Activated effector memory CD4-positive, alpha-beta T cell treated with Interleukin-2 at 50 U/mL for 16 hours (primary cell): ENCODE measurements around the gene JAKMIP1.

Source experiments
- DNase-seq: peaks from one replicate; pipeline ENCODE4 v3.0.0-alpha.2; 2020

JAKMIP1 gene

DNA sequence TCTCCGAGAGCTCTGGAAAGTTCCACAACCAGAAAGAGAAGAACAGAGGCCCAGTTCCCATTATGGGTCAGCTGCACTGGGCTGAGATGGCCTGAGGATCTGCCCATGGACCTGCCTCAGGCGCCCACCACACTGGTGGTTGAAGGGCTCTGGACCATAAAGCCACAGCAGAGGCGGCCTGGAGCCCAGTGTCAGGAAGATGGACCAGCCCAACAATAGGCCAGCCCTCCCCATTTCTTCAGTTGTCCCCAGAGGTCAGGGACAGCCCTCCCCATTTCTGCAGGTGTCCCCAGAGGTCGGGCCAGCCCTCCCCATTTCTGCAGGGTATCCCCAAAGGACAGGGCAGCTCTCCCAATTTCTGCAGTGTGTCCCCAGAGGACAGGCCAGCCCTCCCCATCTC, 144.9 kb downstream of the JAKMIP1 start:
- no peak for DNase-seq

DNA sequence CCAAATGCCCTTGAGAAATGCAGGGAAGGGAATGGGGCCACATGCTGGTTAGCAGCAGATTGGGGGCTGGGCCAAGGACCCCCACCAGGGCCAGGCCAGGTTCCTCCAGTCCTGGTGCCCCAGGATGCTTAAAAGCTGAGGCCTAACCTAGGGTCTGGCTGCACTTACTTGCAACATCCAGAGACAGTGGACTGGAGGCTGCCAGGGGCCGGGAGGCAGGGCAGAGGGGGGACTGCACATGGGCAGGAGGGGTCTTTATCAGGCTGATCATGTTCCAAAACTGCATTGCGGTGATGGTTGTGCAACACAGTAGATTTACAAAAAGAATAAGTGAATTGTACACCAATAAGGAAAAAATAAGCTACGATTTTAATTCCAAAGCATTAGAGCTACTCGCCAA, 145.3 kb downstream of the JAKMIP1 start:
- no peak for DNase-seq

DNA sequence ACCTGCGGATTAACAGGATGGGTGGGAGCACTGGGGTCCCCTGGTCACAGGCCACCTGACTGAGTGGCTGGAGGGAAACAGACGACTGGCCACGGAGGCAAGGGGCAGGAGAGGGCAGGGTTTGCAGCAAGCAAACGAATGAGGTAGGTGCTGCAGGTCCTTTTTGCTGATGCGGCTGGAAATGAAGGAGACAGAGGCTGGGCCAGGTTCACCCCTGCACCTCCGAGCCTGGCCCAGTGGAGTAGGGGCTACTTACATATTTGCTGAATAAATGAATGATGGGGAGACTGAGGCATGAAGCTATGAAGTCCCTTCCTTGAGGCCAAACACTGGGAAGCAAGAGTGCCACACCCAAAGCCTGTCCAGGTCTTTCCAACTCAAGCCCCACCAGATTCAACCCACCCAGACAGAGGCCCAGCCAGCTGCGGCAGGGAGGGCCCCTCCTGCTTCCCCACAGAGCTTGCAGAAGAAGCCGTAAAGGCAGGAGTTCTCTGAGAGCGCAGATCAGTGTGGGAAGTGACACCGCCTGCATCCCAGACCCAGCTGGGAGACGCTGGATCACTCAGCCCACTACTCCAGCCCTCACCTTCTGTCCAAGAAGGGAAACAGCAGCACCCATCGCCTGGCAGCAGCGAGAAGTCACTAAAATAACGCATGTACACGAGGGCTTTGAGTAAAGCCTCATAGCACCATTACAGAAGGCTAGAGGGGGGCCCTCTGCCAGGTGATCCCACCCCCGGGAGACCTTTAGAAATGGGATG, 146.0 kb downstream of the JAKMIP1 start:
- DNase-seq = no peak

DNA sequence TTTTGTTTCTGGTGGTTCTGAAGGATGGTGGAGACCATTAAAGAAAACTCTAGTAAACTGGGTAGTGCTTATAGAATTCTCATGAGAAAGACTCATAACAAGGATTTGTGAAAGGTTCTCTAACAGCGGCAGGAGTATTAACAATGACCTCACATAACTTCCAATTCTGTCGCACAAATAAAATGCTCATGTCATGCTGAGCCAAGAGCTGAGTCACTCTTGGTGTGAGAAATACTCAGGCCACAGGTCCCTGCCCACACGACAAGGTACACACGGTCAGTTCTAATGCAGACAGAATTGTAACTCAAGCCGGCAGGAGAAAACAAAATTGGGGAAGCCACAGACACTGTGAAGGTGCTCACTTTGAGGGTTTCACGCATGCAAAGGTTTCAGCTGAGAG, 147.7 kb downstream of the JAKMIP1 start:
- no peak for DNase-seq

DNA sequence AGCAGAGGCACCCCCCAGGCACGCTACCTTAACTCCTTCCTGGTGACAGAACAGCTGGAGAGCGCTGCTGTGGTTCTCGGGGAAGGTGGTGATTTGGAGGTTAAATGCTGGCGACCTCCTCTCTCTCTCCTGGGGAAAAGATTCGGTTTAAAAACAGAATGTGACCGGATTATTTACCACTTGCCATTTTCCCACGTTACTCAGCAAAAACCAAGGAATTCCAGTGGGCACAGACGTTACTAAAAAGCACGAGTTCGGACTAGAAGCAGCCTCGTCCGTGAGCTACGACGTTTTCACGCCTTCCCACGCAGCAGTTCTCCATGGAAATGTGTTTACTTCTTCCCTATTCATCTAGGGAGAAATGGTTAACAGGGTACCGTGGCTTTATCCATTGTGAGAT, 149.8 kb downstream of the JAKMIP1 start:
- DNase-seq = no peak

DNA sequence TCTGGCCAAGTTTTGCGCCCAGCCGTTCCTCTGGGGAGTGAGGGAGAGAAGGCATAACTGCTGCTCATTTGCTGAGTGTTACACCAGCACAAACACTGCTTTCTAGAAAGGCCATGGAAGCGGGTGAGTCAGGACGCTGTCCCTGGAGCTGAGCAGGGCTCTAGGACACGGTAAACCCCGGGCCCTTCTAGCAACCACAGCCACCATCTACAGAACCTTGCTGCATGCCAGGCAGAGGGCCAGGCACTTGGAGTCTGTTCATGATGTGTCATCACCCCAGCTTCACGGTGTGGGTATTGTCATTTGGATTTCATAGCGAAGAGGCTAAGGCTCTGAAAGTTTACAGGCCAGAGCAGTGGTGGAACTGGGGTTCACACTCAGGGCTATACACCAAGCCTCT, 150.4 kb downstream of the JAKMIP1 start:
- no peak for DNase-seq

DNA sequence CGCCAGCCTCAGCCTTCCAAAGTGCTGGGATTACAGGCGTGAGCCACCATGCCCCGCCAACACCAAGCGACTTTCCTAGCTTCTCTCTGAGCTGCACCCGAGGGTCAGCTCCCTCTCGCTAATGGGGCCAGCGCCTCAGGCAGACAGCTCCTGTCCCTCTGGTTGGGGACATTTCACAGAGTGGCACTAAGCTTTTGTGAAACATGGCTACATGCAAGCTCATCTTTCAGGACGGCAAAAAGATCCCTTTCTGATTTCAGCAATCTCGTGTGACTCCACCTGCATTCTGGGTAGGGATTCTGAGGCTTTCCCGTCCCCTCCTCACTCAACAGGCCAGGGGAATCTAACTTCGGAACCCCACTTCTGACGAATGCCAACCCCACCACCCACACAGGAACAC, 151.1 kb downstream of the JAKMIP1 start:
- no peak for DNase-seq

DNA sequence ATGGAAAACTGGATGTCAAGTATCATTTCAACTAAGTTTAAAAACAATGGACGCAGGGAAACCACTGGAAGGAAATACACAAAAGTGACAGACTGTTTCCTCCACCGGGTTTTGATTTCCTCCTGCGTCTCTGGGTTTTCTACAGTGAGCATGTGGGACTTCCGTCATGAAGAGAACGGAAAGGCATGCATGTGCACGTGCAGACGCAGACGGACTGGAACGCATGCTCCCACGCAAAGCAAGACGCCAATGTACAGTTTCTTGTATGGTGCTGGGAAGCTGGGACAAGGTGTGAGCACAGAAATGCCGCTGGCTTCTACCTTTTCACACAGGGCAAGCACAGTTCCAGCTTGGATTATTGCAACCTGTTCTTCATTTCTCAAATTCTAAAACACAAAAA, 151.8 kb downstream of the JAKMIP1 start:
- DNase-seq = no peak

DNA sequence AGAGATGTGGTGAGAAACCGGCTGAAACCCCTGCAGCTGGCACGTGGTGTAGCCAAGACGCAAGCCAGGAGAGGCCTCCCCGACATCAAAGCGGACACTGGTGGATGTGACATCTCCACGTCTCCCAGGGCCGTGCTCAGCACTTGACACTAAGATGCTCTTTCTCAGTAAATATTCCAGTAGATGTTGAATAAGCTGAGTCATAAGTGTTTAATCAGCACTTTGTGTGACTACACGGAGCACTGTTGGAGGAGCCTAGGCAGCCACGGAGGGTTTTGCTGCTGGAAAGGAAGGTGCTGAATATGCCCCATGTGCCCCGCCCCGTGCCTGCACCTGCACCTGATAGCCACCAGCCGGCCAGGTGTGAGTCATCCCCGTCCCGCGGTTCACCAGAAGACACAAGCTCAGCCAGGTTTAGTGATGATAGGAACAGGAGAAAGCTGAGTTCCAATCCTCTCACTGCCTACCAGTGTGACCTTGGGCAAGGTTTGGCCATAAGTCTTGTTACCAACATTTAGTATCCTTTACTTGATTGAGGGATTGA, 153.1 kb downstream of the JAKMIP1 start:
- no peak for DNase-seq

DNA sequence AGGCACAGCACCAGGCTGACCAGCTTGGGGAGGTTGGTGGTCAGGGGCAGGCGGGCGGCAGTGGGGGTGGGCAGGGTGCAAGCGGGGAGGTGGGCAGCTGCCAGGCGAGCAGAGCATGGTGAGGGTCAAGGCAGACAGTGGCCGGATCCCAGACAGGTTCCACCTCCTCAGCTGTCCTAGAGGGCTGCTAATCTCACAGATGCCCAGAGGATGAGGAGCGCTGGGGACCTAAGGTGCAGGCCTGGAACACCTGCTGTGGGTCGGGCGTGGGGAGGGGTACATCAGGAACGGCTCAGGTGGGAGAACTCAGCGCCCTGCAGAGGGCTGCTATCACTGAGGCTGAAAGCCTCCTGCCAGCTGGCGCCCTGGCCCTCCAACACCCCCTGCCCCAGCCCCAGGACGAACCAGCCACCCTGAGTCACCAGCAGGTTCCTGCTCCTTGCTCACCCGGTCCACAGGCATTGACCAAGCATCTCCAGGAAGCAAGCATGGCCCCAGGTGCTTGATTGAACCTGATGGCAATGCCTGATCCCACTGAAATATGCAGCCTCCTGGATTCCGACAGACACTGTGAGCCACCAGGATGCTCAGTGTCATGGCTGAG, 153.7 kb downstream of the JAKMIP1 start:
- no peak for DNase-seq

DNA sequence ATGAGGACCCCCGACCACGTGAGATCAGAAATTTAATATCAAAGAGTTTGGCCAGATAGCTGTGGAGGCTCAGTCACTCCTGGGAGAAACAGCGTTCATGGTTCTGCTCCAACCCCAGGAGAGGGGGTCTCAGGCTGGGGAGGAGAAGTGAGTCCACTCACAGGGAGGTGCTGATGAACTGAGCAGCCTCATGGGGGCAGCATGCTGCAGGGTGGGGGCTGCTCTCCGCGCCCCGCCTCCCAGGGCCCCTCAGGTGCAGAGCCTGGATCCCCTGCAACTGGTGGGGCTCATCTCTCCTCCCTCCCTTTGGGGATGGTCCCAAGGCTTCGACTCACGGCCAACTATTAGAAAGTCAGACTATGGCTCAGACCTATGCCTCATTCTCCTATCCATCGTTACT, 155.5 kb downstream of the JAKMIP1 start:
- DNase-seq = no peak

DNA sequence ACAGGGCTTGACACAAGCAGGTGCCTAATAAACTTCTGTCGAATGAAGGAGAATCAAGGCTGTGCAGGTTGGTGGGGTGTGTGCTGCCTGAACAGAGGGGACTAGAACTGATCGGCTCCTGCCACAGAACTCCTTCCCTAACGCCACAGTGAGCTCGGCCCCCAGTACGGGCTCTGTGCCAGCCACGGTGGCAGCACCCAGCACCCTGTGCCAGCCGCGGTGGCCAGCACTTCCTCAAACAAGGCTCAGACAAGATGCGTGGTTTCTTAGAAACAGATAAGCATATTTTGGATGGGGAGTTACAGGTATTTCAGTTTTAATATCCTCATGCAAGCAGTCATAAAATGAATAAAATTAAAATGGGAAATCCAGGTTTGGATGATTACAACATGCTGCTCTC, 156.1 kb downstream of the JAKMIP1 start:
- DNase-seq = no peak

DNA sequence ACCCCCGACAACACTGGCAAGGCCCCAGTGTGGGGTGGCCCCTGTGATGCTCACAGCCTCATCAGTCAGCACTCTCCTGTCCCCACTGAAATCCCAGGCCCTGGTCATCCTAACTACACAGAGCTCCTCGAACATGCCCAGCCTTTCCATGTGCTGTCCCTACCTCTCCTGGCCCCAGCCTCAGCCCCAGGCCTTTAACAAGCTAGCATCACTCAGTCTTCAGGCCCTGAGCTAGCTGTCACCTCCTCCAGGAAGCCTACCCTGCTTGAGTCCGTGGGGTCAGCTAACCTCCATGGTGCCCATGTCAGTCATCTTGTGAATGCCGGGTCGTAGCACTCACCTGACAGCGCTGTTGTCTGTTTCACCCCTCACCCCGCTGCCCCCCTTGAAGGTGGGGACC, 156.5 kb downstream of the JAKMIP1 start:
- DNase-seq = no peak

DNA sequence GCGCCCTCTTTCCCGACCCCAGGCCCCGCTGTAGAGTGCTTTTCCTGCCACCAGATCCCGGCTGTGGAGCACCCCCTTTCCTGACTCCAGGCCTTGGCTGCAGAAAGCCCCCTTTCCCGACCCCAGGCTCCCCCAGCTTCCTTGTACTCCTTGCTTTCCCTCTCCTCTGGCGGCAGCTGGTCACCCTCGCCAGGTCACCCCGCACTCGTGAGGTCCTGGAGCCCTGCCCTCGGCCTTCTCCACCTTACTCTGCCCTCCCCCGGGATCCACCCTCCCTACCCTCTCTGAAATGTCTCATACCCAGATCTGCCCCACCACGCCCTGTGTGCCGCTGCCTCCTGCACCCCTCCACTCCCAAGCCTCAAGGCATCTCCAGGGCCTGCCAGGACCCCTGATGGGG, 157.2 kb downstream of the JAKMIP1 start:
- DNase-seq = no peak

DNA sequence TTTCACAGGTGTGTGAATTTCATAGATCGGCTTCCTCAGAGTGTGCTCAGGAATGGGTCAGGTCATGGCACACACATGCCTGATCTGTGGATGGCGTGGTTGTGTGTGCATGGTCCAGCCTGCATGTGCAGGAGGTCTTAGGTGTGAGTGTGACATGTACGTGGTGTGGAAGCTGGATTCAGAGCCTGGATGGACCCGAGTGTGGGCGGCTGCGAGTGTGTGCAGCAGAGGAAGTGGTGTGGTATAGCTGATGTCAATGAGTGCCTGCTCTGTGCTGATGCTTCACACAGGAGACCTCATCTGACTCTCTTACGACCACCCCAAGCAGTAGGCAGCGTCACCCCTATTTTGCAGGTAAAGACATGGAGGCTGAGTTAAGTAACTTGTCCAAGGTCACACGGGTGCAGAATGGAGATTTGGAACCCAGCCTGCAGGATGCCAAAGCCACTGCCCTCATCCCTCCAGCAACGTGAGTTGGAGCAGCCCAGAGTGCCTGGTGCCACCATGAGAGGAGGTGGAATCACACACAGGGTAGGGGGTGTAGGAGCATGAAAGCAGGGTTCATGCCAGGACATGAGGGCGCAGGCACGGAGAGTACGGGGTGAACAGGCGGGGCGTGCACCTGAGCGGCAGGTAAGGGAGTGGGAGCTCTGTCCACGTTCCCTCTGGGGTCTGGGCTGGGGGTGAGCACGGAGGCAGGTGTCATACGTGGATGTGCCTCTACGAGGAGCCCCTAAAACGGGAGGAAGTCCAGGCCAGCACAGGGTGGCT, 157.9 kb downstream of the JAKMIP1 start:
- DNase-seq = no peak

DNA sequence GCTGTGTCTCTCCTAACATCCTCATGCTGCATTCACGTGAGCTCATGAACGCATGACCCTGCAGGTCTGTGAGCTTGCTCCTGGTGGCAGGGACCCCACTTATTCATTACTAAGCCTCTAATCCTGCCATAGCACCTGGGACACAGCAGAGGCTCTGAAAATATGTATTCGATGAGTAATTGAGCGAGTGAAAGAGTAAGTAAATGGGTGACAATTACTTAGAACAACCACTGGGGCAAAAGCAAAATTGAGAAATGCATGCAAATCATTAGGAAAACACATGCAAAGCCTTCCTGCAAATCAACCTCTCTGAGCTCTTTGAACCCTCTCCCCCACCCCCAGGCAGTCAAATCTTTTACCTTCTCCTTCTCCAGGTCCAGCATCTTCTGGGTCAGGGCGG, 158.5 kb downstream of the JAKMIP1 start:
- DNase-seq = no peak

DNA sequence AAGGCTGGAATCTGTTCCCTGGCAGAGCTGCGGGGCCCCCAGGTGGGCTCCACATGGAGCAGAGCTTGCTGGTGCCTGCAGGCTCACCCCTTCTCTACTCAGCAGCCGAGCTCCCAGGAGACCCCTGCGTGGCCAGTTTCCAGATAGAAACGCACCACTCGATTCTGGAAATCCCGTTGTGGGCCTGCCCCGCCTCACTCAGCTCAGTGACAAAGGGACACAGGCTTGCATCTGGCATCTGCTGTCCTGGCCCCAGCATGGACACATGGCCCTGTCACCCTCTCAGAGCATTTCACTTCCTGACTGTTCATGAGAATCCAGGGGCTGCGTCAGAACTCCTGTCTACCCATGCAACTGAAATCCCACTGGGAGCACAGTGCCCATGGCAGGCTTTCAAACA, 161.6 kb downstream of the JAKMIP1 start:
- DNase-seq = no peak

DNA sequence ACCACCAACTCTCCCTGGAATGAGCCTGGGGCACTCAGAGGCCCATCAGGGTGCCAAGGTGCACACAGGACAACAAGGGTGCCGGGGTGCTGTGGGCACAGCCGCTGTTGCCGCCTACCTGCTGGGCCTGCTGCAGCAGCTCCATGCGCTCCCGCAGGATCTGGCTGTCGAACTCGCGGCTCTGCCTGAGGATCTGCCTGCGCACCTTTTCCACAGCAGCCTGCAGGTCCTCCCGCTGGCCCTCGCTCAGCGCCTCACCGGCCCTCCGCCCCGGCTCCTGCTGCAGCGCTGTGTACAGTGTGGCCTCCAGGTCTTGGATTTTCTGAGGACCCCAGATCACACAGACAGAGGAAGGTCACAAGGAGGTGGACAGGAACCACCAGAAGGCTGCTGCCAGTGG, 164.6 kb downstream of the JAKMIP1 start:
- DNase-seq = no peak

DNA sequence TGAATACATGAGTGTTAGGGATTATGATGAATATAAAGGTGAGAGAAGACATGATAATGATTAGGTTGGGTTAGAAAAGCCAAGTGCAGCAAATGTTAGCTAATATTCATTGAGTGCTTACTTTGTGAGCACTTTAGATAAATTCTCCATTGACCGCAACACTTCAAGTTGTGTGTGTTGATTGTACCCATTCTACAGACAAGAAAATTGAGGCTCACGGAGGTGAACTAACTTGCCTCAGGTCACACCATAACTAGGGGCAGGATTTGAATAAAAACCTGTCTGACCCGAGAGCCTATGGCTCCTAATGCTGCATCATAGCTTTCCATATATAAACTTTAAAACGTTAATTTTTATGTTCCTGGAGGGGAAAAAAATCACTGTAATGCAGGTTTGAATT, 167.0 kb downstream of the JAKMIP1 start:
- DNase-seq = no peak

DNA sequence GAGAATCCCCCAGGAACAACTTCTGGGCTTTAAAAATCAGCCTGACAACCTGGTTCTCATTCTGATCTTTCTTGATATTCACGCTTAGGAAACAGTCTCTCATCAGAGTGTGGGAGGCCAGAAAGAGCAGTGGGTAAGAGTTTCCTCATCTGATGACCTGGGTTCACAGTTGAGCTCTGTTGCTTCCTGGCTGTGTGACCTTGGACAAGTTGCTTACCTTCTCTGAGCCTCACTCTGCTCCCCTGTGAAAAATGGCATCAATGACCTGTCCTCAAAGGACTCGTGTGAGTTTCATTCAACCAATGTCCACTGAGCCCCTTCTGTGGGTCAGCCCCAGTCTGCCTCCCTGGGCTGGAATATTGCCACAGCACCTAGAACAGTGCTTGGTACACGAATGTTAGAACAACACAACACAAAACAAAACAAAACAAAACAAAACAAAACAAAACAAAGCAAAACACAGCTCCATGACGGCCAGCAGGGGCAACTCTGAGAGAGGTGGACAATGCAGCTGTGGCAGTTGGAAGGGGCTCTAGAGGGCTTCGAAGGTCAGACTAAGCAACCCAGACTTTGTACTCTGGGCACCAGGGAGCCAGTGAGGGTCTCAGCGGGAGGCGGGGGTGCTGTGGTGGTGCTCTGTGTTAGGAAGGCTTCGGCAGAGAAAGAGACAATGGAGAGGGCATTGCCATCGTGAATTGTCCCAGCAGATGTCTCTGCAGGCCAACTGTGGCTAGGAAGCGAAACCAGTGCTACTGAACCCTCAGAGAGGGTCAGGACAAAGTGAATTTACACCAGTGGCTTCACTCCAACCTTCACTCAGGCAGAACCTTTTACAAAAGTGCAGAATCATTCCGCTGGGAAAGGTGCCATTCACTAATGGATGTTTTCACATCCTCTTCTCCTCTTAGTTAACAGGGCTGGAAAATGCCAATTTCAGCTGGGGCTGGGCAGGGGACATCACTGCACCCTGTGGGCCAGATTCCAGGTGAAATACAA, 167.8 kb downstream of the JAKMIP1 start:
- no peak for DNase-seq

DNA sequence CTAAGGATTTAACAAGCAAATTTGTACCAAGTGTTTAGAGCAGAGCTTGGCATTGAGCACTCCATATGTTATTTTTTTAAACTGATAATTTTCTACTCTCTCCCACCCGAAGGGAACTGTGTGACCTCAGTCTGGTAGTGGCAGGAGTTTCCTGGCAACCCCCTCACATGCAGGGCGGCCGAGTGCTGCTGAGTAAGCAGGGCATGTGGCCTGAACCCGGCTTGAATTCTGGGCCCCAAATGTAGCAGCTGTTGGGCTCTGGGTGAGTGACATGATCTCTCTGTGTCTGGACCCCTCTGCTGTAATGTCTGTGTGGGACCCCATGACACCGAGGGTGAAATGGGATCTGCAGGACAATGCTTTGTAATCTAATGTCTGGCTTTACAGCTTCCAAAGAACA, 168.5 kb downstream of the JAKMIP1 start:
- no peak for DNase-seq

DNA sequence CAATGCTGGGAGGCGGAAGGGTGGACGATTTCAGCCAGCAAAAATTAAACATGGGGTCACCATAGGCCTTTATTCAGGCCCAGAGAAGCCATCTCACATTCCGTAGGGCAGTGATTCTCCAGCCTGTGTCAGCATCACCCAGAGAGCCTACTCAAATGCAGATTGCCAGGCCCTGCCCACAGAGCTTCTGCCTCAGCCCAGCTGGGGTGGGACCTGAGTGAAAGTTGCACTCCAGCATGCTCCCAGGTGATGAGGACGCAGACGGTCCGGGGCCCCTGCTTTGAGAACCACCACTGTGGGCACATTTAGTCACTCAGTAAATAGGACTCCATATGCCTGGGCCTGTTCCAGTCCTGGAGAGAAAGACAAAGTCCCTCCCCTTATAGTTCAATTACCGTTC, 169.7 kb downstream of the JAKMIP1 start:
- no peak for DNase-seq

DNA sequence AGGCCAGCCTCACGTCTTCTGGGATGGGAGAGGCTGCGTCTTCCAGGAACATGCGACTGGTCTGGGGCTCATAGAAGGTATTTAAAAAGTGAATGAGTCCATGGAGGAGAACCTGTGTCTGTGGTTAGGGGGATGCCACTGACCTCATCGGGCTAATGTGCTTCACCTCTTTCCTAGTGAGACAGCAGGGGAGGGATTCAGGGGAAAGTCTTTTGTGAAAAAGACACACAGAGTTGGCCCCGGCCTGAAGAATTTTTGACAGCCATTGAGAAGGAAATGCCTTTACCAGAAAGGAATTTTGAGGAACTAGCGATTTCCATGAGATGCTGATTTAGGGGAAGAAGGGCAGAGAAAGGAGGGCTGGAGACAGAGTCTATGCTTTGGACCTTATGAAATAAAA, 171.1 kb downstream of the JAKMIP1 start:
- DNase-seq = no peak
